Breast epithelium (tissue), 4 donors: ENCODE results near the gene PTCD2. TPM values are rescaled to one million over a fixed set of nuclear protein-coding genes. Genes with fewer than 3 reads are reported as not detected.

Source experiments
- DNase-seq, 2 donors: peaks; one replicate each; pipeline ENCODE4 v3.0.0-alpha.2; 2019; ENCODE audit warnings: low spot score in 2 of 2
- H3K27ac ChIP-seq, 2 donors: fragments of 200-600 bp; sonication (generic) in 1 of 2; one replicate each; pipeline ENCODE4 v1.5.1; 2016 to 2019; ENCODE audit warnings: mild to moderate bottlenecking in 1 of 2
- H3K27me3 ChIP-seq, 2 donors: fragments of 200-600 bp; sonication (generic) in 1 of 2; one replicate each; pipeline versions ENCODE4 v1.5.1 to v1.6.0; 2017 to 2019; ENCODE audit warnings: control low read depth in 1 of 2, mild to moderate bottlenecking in 1 of 2
- H3K36me3 ChIP-seq: fragments of 200-600 bp; one replicate; pipeline ENCODE4 v1.5.1; 2019
- H3K4me1 ChIP-seq, 2 donors: fragments of 200-600 bp; sonication (generic); one replicate each; pipeline ENCODE4 v1.5.1; 2016 to 2019; ENCODE audit warnings: control low read depth in 1 of 2
- H3K4me3 ChIP-seq, 3 donors: fragments of 200-600 bp; sonication (generic); 1 replicate in 2 of 3; 2 replicates in 1 of 3; pipeline ENCODE4 v1.5.1; 2016 to 2019; ENCODE audit warnings: mild to moderate bottlenecking in 3 of 3, moderate library complexity in 2 of 3
- H3K9me3 ChIP-seq, 2 donors: fragments of 200-600 bp; sonication (generic) in 1 of 2; one replicate each; pipeline ENCODE4 v1.5.1; 2016 to 2019; ENCODE audit warnings: control low read depth in 1 of 2
- POLR2A ChIP-seq: fragments of 450-650 bp; IDR thresholded peaks from one replicate; pipeline ENCODE4 v1.6.1; 2016; ENCODE audit warnings: antibody characterized with exemption, mild to moderate bottlenecking, moderate library complexity
- POLR2AphosphoS5 ChIP-seq, 3 donors: sonication (generic); formaldehyde crosslinking; IDR thresholded peaks; one replicate each; pipeline ENCODE4 v1.6.1; 2017; ENCODE audit warnings: antibody characterized with exemption in 3 of 3
- intact Hi-C: fragments of 100-400 bp; cut with DNase I; formaldehyde crosslinking; loops from one replicate; pipeline ENCODE4 v1.15.1; 2023; ENCODE audit warnings: low total_unique reads
- total RNA-seq, 3 donors: library from RNA; depleted of rRNA; stranded (reverse); fragments of >200 nt; gene quantifications; one replicate each; pipeline ENCODE4 v1.1.0, GENCODE V29; 2016
- TF ChIP-seq, protein P1 (sequence below), 3 donors: fragments of 450-650 bp; IDR thresholded peaks; one replicate each; pipeline ENCODE4 v1.5.1; 2016 to 2017; ENCODE audit warnings: antibody characterized with exemption in 3 of 3, mild to moderate bottlenecking in 3 of 3, moderate library complexity in 3 of 3

PTCD2 gene
- total RNA-seq, 3 donors from 2014 or later = 5.6 to 10.1 (median 7.5) TPM

DNA sequence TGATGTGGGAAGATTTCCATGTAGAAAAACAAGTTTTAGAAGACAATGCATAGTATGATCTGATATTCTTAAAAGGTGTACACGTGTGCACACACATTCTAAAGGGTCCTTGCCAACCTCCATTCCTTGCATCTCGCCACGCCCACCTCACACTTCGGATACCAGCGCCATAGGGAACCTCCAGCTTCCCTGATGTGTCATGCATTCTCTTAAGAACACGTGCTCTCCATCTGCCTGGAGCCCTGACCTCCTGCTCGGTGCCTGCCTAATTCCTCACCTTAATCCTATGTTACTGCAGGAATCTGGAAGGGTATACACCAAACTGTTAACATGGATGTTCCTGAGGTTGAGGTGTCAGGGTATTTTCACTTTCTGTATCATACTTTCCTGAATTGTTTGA lies 63.1 kb downstream of the PTCD2 start:
- DNase-seq = no peak
- Histone ChIP-seq H3K4me1 (peaks cover 0 to 5% of the 10 kb centered on the region in 2 donors), H3K36me3 (no peaks in the 10 kb centered on the region), H3K27me3 (no peaks in the 10 kb centered on the region), H3K27ac (no peak overlapping the region), H3K4me3 (no peak overlapping the region), H3K9me3 (no peaks in the 10 kb centered on the region)
- TF ChIP-seq, protein P1, sequence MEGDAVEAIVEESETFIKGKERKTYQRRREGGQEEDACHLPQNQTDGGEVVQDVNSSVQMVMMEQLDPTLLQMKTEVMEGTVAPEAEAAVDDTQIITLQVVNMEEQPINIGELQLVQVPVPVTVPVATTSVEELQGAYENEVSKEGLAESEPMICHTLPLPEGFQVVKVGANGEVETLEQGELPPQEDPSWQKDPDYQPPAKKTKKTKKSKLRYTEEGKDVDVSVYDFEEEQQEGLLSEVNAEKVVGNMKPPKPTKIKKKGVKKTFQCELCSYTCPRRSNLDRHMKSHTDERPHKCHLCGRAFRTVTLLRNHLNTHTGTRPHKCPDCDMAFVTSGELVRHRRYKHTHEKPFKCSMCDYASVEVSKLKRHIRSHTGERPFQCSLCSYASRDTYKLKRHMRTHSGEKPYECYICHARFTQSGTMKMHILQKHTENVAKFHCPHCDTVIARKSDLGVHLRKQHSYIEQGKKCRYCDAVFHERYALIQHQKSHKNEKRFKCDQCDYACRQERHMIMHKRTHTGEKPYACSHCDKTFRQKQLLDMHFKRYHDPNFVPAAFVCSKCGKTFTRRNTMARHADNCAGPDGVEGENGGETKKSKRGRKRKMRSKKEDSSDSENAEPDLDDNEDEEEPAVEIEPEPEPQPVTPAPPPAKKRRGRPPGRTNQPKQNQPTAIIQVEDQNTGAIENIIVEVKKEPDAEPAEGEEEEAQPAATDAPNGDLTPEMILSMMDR (IDR thresholded peaks at IDR 0.05) = no peak
- TF ChIP-seq POLR2AphosphoS5 (IDR thresholded peaks at IDR 0.05) (peak in 1 of 3 donors; percentile 26), POLR2A (no peak)
- intact Hi-C loops = no loop called here

DNA sequence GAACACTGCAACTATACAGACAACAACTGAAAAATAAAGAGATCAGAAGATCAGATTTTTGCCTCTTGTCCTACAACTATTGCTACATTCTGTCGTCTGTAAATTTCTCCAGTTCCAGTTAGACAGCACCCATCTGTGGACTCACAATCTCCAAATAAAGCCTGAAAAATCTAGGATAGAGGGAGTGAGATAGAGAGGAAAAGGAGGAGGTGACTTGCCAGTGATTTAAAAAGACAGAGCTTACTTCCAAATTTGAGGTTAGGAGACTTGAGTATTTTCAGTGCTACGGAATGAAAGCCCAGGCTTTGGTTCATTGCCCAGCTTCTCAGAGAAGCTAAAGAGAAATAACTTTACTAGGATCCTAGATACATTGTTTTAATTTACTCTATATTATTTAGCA lies 63.6 kb downstream of the PTCD2 start:
- intact Hi-C loops = no loop called here
- no peak overlapping the region for H3K27ac ChIP-seq
- DNase-seq = no peak
- no peak overlapping the region for H3K4me3 ChIP-seq
- H3K9me3 ChIP-seq = no peaks in the 10 kb centered on the region
- H3K36me3 ChIP-seq = no peaks in the 10 kb centered on the region
- no peaks in the 10 kb centered on the region for H3K27me3 ChIP-seq
- TF ChIP-seq POLR2A = no peak
- TF ChIP-seq, protein P1 (IDR thresholded peaks at IDR 0.05) = no peak
- TF ChIP-seq POLR2AphosphoS5 (IDR thresholded peaks at IDR 0.05) = no peak
- peaks cover 0 to 7% of the 10 kb centered on the region in 2 donors for H3K4me1 ChIP-seq

DNA sequence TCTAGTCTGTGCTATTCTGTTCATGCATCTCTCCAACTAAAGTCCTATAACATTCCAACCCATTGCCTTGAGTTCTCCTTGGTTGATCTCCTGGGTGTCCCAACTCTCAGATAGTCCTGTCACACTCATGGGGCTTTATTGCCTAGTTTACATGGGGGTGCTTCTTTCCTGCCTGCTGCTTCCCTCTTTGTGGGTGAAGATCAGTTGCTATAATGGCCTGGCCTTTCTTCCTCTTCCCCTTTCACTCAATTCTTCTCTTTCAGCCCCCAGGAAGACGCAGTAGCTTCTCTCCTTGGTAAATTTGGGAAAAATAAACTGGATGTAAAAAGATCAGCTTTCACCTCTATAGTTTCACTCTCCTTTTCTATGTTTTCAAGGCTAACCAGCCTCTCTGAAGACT lies 66.5 kb downstream of the PTCD2 start:
- TF ChIP-seq POLR2A (no peak), POLR2AphosphoS5 (IDR thresholded peaks at IDR 0.05) (no peak)
- TF ChIP-seq, protein P1 (IDR thresholded peaks at IDR 0.05) = no peak
- no peak overlapping the region for H3K4me3 ChIP-seq
- no peaks in the 10 kb centered on the region for H3K9me3 ChIP-seq
- no peak overlapping the region for H3K27ac ChIP-seq
- H3K4me1 ChIP-seq = peaks cover 0 to 9% of the 10 kb centered on the region in 2 donors
- no peaks in the 10 kb centered on the region for H3K36me3 ChIP-seq
- no peaks in the 10 kb centered on the region for H3K27me3 ChIP-seq
- intact Hi-C loops = no loop called here
- DNase-seq = no peak

DNA sequence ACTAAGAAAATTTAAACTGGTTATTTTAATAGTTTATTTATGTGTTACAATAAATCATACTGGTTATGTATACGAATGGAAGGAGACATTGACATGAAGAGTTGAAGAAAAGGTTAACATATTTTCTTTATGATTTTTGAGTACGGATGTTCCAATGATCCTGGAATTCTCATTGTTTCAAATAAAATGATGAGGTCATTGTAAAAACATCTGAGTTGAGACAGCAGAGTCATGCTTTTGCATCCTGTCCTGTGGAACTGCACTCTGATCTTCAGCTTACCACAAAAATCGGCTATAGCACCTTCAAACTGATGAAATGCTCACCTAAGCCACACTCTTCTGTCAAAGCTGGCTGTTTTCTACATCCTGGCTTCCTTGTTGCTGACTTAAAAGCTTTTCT lies 67.8 kb downstream of the PTCD2 start:
- no peak for DNase-seq
- H3K4me1 ChIP-seq = peaks cover 0 to 11% of the 10 kb centered on the region in 2 donors
- intact Hi-C loops = no loop called here

DNA sequence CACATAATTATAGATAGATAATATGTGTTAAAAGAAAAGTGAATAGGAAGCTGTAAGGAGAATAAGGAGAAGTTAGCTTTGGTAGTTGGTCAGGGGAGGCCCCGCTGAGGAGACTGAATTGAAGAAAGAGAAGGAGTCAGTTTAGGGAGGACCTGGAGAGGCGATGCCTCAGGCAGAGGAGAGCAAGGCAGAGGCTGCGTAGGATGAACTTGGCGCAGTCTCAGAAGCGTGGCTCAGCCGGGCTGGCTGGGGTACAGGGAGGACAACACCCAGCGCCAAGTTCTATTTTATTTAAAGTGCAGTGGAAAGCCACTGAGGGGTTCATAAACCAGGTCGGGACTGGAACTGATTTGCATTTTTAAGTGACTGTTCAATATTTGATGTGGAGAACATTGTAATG lies 68.5 kb downstream of the PTCD2 start:
- Histone ChIP-seq H3K36me3 (no peaks in the 10 kb centered on the region), H3K27ac (peak overlapping the region in 1 of 2 donors; percentile 52), H3K27me3 (no peaks in the 10 kb centered on the region), H3K9me3 (no peaks in the 10 kb centered on the region), H3K4me3 (no peak overlapping the region), H3K4me1 (peaks cover 0 to 11% of the 10 kb centered on the region in 2 donors)
- DNase-seq = peak in 1 of 2 donors; percentile 49
- intact Hi-C loops = no loop called here
- TF ChIP-seq, protein P1 (IDR thresholded peaks at IDR 0.05) = no peak
- no peak for TF ChIP-seq POLR2AphosphoS5 (IDR thresholded peaks at IDR 0.05)
- TF ChIP-seq POLR2A = no peak

More for the DNA sequence above, 67.8 kb downstream of the PTCD2 start:
- H3K9me3 ChIP-seq = no peaks in the 10 kb centered on the region
- H3K36me3 ChIP-seq = no peaks in the 10 kb centered on the region
- no peak overlapping the region for H3K4me3 ChIP-seq
- H3K27me3 ChIP-seq = no peaks in the 10 kb centered on the region
- TF ChIP-seq POLR2A = no peak
- TF ChIP-seq, protein P1 (IDR thresholded peaks at IDR 0.05) = no peak
- TF ChIP-seq POLR2AphosphoS5 (IDR thresholded peaks at IDR 0.05) = no peak
- H3K27ac ChIP-seq = no peak overlapping the region
